ENCODE data around the gene ZFAND6.
A peak's percentile ranks its signal among the peaks of the same experiment; 100 is the strongest.

Gene ZFAND6

GRCh38 chr15:80173022-80173759 lies 113.7 kb downstream of the ZFAND6 start:
- DNase-seq: peak; percentile 33 to 75 (median 50)

GRCh38 chr15:80174017-80174746 lies 114.7 kb downstream of the ZFAND6 start:
- DNase-seq: no peak

- no peak for DNase-seq
Measured at GRCh38 chr15:80175436-80175835, 116.0 kb downstream of the ZFAND6 start.

- DNase-seq: no peak
Measured at GRCh38 chr15:80176443-80176842, 117.0 kb downstream of the ZFAND6 start.

- DNase-seq: no peak
Measured at GRCh38 chr15:80177156-80177555, 117.7 kb downstream of the ZFAND6 start.

GRCh38 chr15:80179025-80179759 lies 119.7 kb downstream of the ZFAND6 start:
- DNase-seq: no peak

GRCh38 chr15:80179935-80180334 lies 120.5 kb downstream of the ZFAND6 start:
- no peak for DNase-seq

GRCh38 chr15:80180468-80180867 lies 121.0 kb downstream of the ZFAND6 start:
- no peak for DNase-seq

GRCh38 chr15:80180986-80181385 lies 121.5 kb downstream of the ZFAND6 start:
- no peak for DNase-seq

- DNase-seq: no peak
Measured at GRCh38 chr15:80182611-80183261, 123.3 kb downstream of the ZFAND6 start.

- DNase-seq: peak in 3 of 6 experiments; percentile 15 to 41 (median 15)
Measured at GRCh38 chr15:80183306-80183705, 123.8 kb downstream of the ZFAND6 start.

- no peak for DNase-seq
Measured at GRCh38 chr15:80183886-80184285, 124.4 kb downstream of the ZFAND6 start.

- DNase-seq: no peak
Measured at GRCh38 chr15:80184554-80184953, 125.1 kb downstream of the ZFAND6 start.

GRCh38 chr15:80185152-80185551 lies 125.7 kb downstream of the ZFAND6 start:
- DNase-seq: no peak

GRCh38 chr15:80186066-80186465 lies 126.6 kb downstream of the ZFAND6 start:
- no peak for DNase-seq

- no peak for DNase-seq
Measured at GRCh38 chr15:80186597-80186996, 127.1 kb downstream of the ZFAND6 start.
